Uterus (tissue), 2 donors: Measurements from ENCODE around the gene CNTN1.

Experiments
- POLR2A ChIP-seq, 2 donors: fragments of 450-650 bp; IDR thresholded peaks; one replicate each; pipeline ENCODE4 v1.6.1; 2016; ENCODE audit warnings: antibody characterized with exemption in 2 of 2, mild to moderate bottlenecking in 1 of 2, moderate library complexity in 1 of 2
- TF ChIP-seq, protein P1 (sequence below), 4 experiments: fragments of 200-600 bp in 2 of 4; fragments of 450-650 bp in 2 of 4; sonication (generic) in 2 of 4; IDR thresholded peaks; one replicate each; pipeline ENCODE4 v1.5.1; 2016 to 2019; ENCODE audit warnings: antibody characterized with exemption in 4 of 4, mild to moderate bottlenecking in 2 of 4, moderate library complexity in 1 of 4

GRCh38 chr12:40915172-40915571 is 222.9 kb downstream of the CNTN1 start:
- TF ChIP-seq, protein P1, sequence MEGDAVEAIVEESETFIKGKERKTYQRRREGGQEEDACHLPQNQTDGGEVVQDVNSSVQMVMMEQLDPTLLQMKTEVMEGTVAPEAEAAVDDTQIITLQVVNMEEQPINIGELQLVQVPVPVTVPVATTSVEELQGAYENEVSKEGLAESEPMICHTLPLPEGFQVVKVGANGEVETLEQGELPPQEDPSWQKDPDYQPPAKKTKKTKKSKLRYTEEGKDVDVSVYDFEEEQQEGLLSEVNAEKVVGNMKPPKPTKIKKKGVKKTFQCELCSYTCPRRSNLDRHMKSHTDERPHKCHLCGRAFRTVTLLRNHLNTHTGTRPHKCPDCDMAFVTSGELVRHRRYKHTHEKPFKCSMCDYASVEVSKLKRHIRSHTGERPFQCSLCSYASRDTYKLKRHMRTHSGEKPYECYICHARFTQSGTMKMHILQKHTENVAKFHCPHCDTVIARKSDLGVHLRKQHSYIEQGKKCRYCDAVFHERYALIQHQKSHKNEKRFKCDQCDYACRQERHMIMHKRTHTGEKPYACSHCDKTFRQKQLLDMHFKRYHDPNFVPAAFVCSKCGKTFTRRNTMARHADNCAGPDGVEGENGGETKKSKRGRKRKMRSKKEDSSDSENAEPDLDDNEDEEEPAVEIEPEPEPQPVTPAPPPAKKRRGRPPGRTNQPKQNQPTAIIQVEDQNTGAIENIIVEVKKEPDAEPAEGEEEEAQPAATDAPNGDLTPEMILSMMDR (IDR thresholded peaks at IDR 0.05) = no peak
- TF ChIP-seq POLR2A (IDR thresholded peaks at IDR 0.05) = no peak
